ENCODE measurements around the gene PPP1CA. TPM values are rescaled to one million over a fixed set of nuclear protein-coding genes. Genes with fewer than 3 reads are reported as not detected.

Gene PPP1CA
- total RNA-seq, 1 experiment from 2014 or later, result 247 TPM

GRCh38 chr11:67370351-67371076 lies 31.1 kb downstream of the PPP1CA start:
- no peak for DNase-seq (ENCODE audit: low read depth)

- DNase-seq (ENCODE audit: low read depth), result no peak
Observed at GRCh38 chr11:67369801-67370284, 31.8 kb downstream of the PPP1CA start.

- no peak for DNase-seq (ENCODE audit: low read depth)
Observed at GRCh38 chr11:67369275-67369674, 32.4 kb downstream of the PPP1CA start.

GRCh38 chr11:67368621-67369020 lies 33.0 kb downstream of the PPP1CA start:
- no peak for DNase-seq (ENCODE audit: low read depth)

- no peak for DNase-seq (ENCODE audit: low read depth)
Observed at GRCh38 chr11:67367761-67368227, 33.9 kb downstream of the PPP1CA start.

GRCh38 chr11:67366961-67367760 lies 34.5 kb downstream of the PPP1CA start:
- no peak for DNase-seq (ENCODE audit: low read depth)

DNA sequence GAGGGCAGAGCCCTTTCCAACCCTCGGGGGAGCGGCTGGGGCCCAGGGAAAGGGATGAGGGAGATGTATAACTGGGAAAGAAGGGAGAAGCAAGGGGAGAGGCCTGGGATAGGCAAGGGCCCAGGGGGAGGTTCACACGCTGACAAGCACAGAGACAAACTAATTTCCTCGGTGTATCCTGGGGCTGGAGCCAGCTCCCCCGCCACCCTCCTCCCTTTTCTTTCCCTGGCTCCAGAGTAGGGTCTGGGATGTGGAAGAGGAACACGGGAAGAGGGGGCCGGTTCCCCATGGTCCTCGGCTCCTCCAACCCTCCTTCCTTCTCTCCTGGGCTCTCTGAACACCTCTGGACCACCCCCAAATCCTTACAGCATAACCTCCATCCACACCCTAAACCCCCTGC lies 35.1 kb downstream of the PPP1CA start:
- DNase-seq (ENCODE audit: low read depth), result no peak

GRCh38 chr11:67365736-67366444 lies 35.8 kb downstream of the PPP1CA start:
- DNase-seq (ENCODE audit: low read depth), result no peak

DNA sequence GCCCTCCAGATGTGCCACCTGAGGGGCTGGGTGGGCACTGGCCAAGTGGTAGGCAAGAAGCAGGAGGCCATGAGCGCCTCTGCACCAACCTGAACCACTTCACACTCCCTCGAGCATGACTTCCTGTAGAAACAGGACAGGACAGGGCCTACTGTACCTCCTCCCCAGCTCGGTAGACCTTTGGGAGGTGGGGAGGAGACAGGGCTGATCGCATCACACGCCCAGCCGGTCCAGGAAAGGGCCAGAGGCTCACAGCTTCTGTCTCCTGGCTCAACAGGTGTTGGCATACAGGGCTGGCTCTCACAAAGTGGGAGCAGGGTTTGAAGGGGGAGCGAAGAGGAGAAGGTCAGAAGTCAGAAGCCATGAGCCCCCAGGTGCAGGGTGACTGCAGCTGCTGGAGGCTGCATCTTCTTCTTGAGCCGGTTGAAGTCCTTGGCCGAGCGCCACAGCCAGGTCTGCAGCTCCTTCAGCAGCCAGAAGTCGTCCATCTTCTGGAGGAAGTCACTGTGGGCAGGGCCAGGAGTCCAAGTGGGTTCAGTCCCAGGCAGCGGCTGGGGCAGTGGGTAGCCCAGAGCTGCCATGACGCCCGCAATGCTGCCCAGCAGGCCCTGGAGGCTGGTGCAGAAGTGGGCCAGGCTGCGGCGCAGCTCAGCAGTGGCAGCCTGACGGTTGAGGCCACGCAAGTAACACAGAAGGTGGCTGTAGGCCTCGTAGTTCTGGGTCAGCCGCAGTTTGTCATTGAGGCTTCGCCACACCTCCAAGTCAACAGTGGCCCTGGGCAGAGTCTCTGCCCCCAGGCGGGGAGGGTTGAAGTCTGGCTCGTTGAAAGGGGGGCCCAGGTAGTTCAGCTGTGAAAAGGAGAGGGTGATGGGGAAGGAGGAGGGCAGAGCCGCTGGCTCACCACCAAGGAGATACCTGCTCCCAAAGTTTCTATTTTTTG lies 36.6 kb downstream of the PPP1CA start:
- DNase-seq (ENCODE audit: low read depth), result no peak

DNA sequence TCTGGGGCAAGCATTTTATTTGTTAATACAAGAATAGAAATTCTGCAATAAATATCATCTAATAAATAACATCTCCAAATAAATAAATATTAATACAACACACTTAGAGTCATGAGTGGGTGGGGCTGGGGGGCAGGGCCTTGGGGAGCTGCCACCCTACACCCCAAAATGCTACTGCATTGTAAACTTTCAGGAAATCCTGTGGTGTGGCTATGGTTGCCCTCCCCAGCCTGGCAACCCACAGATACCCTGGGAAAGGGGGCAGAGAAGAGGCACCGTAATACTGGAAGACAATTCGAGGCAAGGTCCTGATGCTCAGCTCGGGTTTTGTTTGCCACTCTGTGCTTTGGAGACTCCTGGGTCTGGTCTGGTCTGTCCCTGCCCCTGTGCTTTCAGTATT lies 37.5 kb downstream of the PPP1CA start:
- DNase-seq (ENCODE audit: low read depth), result no peak

DNA sequence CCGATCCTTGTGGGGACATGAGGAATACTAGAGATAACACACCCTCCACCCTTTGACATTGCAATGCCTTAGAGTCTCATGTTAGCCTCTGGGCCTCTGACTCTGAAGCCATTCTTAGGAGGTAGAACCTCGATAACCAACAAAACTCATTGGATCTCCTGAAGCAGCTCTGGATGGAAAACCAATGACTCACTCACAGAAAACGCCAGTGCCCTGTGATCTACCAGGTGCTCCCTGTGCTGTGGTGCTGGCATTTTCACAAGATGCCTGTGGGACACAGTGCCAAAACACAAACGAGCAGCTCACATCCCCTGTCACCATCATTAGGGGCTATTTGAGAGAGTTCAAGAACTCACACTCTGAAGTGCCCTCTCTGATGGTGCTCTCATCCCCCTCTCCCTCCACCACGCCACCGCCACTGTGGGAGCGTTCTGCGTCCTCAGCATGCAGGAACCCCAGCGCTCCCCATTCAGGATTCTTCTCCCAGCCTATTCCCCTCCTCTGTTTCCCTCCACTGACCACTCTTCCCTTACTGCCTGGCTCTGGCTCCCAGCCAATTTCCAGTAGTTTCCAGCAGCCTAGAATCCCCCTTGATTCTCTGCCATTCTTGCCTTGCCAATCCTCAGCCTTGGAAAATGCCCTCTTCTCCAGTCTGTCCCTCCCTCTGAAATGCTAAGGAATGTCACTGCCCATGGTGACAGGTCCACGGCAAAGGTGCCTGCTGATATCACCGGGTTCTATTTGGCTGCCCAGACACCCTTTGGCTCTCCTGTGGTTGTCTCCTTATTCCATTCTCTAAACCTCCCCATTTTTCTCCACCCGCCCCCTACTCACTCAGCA lies 43.6 kb downstream of the PPP1CA start:
- peak; percentile 92 for DNase-seq (ENCODE audit: low read depth)

GRCh38 chr11:67356864-67357561 lies 44.6 kb downstream of the PPP1CA start:
- DNase-seq (ENCODE audit: low read depth), result peak; percentile 82

- DNase-seq (ENCODE audit: low read depth), result no peak
Observed at GRCh38 chr11:67356387-67356863, 45.2 kb downstream of the PPP1CA start.

- no peak for DNase-seq (ENCODE audit: low read depth)
Observed at GRCh38 chr11:67355794-67356386, 45.8 kb downstream of the PPP1CA start.

DNA sequence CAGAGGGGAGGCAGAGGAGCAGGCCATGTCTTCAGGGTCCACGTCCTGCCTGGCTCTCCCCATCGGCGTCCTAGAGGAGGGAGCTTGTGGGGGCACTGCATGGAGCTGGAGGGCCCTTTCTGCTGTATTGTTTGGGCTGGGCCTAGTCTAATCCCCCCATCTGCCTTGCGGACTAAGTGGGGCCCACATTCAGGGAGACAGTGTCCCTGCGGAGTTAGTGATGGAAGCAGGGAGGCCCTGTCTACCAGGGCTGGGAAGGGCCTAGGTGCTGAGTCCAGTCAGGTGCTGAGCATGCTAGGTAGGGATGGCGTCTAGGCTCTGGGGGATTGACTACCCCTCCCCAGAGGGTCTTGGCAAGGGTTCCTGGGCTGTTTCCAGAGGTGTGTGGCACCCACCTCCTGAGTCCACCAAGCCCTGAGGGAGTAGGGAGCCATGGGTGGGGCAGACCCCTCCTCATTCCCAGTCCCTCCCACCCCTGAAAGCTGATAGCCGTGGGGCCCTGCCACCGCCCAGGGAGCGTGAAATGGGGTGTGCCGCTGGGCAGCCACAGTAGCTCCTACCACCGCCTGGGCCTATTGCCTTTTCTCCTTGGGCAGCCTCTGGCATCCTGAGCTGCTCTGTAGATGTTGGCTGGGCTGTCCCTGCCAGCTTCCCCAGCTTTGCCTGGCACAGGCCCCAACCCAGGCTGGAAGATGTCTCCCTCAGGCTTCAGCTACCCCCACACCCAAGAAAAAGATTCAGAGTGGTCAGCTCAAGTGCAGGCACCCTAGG lies 46.5 kb downstream of the PPP1CA start:
- DNase-seq (ENCODE audit: low read depth), result no peak

DNA sequence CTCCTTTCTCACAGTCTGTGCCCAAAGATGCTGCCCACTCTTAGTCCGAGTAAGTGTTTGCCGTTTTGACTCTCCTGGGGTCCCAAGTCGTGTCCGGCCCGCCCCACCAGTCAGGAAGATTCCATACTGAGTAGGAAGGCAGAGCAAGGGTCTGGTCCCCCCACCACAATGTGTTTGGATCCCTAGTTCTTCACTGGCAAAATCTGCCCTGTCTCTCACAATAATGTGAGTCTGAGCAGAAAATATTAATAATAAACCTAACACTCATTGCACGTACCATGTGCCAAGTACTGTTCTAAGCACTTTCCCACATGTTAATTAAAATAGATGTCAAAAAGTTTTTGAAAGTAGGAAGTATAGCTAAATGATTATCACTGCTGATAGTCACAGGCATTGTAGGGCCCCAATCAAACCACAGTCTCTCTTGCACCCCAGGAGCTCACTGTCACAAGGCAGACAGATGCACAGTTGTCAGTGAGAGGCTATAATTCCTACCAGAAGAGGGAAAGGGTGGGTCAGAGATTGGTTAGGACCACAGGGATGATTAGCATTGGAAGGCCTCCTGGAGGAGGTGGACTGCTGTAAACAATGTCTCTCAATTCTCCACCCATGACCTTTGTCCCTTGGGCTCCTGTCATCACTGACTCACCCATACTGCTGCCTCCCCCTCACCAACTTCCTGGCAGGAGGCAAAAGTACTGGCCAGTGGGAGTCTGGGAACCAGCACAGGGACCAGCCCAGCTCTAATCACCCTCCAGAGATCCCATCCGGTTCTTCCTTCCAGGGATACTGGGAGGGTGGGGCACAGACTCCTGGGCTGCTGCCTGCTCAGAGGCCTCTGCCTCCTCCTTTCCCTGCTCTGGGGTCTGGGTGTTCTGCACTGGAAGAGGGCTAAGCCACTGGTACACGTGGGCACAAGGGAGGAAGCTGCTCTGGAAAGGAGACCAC lies 47.3 kb downstream of the PPP1CA start:
- DNase-seq (ENCODE audit: low read depth), result peak; percentile 98
